ENCODE measurements around the gene SAP30BP.

Gene SAP30BP

GRCh38 chr17:75737133-75737962 is 70.2 kb downstream of the SAP30BP start:
- DNase-seq (ENCODE audit: low read depth in 1 of 2, low spot score in 1 of 2) = no peak

GRCh38 chr17:75738218-75738802 is 71.2 kb downstream of the SAP30BP start:
- DNase-seq (ENCODE audit: low read depth in 1 of 2, low spot score in 1 of 2) = no peak

- DNase-seq (ENCODE audit: low read depth in 1 of 2, low spot score in 1 of 2) = no peak
Observed at GRCh38 chr17:75739174-75739573, 72.0 kb downstream of the SAP30BP start.

DNA sequence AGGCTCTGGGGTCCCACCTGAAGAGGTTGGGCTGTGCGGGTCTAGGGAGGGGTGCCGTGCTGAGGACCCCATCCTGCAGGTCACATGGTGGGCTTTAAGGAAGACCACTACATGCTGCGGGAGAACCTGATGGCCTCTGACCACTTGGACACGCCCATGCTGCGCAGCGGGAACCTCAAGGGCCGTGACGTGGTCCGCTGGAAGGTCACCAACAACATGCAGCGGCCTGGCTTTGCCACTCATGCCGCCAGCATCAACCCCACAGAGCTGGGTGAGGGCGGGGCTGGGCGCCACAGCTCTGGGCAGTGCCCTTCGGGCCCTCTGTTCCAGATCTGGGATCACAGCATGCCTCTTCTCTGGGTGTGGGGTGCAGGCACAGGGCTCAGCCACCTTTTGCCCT is 72.7 kb downstream of the SAP30BP start:
- DNase-seq (ENCODE audit: low read depth in 1 of 2, low spot score in 1 of 2) = no peak

DNA sequence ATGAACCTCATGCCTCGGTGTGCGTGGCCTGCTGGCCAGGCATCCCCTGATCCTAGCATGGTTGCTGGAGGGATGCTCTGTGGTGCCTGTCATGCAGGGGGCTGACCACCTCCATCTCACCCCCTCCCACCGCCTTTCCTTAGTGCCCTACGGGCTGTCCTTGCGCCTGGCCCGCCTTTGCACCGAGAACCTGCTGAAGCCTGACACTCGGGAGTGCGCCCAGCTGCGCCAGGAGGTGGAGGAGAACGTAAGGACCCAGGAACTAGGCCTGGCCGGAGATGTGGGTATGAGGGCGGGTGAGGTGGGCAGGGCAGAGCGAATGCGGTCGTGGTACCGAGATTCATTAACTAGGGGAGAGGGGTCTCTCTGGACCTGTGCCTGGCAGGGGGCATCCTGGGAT is 73.1 kb downstream of the SAP30BP start:
- no peak for DNase-seq (ENCODE audit: low read depth in 1 of 2, low spot score in 1 of 2)

DNA sequence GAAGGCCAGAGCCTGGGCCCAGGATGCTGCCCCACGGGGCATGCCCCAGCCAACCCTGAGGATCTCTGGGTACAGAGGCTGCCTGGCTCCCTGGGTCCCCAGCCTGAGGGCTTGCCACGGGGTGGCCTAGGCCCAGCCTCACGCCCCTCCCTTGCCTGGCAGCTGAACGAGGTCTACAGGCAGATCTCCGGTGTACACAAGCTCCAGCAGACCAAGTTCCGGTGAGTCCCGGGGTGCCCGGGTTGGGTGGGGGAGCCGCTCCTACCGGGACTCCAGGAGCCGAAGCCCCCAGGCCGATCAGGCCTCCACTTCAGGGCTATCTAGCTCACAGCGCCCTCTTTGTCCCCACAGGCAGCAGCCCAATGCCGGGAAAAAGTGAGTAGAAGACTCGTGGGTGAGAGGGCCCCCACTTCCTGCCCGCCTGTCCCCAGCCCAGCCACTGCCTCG is 73.5 kb downstream of the SAP30BP start:
- DNase-seq (ENCODE audit: low read depth in 1 of 2, low spot score in 1 of 2) = no peak

DNA sequence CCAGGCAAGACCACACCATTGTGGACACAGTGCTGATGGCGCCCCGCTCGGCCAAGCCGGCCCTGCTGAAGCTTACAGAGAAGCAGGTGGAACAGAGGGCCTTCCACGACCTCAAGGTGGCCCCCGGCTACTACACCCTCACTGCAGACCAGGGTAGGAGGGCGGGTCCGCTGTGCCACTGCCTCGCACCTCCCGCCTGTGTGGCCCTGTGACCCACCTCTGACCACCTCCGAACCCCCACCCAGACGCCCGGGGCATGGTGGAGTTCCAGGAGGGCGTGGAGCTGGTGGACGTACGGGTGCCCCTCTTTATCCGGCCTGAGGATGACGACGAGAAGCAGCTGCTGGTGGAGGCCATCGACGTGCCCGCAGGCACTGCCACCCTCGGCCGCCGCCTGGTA is 75.2 kb downstream of the SAP30BP start:
- no peak for DNase-seq (ENCODE audit: low read depth in 1 of 2, low spot score in 1 of 2)

DNA sequence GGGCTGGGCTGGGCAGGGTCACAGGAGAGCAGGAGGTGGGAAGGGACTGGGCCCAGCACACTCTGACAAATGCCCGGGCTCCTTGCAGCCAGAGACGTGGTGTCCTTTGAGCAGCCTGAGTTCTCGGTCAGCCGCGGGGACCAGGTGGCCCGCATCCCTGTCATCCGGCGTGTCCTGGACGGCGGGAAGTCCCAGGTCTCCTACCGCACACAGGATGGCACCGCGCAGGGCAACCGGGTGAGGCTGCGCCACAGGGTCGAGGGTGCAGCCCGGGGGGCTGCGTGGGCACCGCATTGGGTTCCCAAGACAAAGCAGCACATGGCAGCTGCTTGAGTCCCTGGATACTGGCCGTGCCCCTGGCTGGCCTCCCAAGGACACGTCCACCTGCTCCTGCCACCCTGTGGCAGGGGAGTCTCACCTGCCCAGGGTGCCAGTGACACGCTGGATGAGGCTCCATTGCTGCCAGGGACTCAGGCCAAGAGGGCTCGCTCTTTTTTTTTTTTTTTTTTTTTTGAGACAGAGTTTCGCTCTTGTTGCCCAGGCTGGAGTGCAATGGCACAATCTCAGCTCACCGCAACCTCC is 76.6 kb downstream of the SAP30BP start:
- DNase-seq (ENCODE audit: low read depth in 1 of 2, low spot score in 1 of 2) = no peak

DNA sequence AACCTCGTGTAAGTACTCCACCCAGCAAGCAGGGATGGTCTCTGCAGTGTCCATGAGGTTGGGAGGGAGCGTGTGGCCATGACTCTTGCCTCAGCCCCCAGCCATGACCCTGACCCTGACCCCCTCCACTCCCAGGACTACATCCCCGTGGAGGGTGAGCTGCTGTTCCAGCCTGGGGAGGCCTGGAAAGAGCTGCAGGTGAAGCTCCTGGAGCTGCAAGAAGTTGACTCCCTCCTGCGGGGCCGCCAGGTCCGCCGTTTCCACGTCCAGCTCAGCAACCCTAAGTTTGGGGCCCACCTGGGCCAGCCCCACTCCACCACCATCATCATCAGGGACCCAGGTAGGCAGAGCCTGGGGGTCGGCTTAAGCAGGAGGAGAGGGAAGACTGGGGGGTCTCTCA is 81.6 kb downstream of the SAP30BP start:
- DNase-seq (ENCODE audit: low read depth in 1 of 2, low spot score in 1 of 2) = no peak

GRCh38 chr17:75749545-75750389 is 82.6 kb downstream of the SAP30BP start:
- DNase-seq (ENCODE audit: low read depth in 1 of 2, low spot score in 1 of 2) = peak; percentile 83 to 88

GRCh38 chr17:75750661-75751423 is 83.7 kb downstream of the SAP30BP start:
- no peak for DNase-seq (ENCODE audit: low read depth in 1 of 2, low spot score in 1 of 2)

DNA sequence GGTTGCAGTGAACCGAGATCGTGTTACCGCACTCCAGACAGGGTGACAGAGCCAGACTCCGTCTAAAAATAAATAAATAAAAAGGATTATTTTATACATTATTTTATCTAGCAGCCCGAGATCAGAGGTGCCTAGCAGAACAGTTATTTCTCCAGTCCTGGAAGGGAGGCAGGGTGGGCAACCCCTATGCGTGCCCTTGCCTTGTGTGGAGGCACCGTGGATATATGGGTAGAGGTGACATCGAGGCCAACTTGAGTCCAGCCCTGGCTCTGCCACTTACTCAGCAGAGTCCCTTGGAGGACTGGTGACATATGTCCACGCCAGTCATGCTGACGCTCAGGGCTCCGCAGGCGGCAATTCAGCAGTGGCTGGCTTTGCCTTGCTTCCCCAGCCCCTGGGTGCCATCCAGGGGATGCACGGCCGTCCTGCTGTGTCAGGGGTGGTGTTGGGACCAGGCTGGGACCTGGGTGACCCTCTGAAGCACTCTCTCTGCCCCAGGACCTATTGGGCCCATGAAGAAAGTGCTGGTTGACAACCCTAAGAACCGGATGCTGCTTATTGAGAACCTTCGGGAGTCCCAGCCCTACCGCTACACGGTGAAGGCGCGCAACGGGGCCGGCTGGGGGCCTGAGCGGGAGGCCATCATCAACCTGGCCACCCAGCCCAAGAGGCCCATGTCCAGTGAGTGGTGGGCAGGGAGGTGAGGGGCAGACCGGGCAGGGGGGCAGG is 84.7 kb downstream of the SAP30BP start:
- DNase-seq (ENCODE audit: low read depth in 1 of 2, low spot score in 1 of 2) = no peak

DNA sequence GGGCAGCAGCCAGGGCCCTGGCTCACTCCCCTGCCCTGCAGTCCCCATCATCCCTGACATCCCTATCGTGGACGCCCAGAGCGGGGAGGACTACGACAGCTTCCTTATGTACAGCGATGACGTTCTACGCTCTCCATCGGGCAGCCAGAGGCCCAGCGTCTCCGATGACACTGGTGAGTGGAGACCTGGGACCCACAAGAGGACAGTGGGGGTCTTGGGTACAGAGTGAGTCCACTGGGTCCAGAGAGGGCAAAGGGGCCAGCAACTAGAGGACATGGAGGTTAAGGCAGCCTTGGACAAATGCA is 85.2 kb downstream of the SAP30BP start:
- no peak for DNase-seq (ENCODE audit: low read depth in 1 of 2, low spot score in 1 of 2)

DNA sequence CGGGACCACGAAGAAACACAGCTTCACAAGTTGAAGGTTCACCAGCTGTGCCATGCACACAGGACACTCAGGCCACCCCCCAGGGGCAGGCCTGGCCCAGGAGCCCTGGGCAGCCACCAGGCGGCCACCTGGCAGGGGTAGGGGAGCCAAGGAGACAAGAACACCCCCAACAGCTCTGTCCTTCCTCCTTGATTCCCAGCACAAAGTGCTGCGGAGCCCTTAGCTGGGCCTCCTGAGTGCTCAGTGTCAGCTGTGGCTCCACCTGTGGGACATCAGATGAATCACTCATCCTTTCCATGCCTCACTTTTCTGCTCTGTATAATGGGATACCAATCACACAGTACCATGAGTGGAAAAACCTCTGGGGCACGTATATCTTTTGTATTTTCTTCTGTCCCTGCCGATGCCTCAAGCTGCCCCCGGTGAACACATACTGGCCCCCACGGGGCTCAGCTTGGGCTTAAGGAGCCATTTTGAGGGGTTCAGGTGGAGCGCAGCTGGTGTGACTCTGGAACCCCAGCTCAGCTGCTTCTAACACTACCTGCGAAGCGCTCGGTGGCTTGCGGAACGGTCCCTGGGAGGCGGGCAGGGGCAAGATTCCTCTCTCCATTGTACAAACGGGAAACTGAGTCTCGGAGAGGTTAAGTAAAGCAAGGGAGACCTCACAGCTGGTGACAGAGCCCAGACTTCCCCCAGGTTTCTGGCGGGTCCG is 85.8 kb downstream of the SAP30BP start:
- no peak for DNase-seq (ENCODE audit: low read depth in 1 of 2, low spot score in 1 of 2)

GRCh38 chr17:75753514-75754377 is 86.6 kb downstream of the SAP30BP start:
- DNase-seq (ENCODE audit: low read depth in 1 of 2, low spot score in 1 of 2) = peak; percentile 50 to 52

DNA sequence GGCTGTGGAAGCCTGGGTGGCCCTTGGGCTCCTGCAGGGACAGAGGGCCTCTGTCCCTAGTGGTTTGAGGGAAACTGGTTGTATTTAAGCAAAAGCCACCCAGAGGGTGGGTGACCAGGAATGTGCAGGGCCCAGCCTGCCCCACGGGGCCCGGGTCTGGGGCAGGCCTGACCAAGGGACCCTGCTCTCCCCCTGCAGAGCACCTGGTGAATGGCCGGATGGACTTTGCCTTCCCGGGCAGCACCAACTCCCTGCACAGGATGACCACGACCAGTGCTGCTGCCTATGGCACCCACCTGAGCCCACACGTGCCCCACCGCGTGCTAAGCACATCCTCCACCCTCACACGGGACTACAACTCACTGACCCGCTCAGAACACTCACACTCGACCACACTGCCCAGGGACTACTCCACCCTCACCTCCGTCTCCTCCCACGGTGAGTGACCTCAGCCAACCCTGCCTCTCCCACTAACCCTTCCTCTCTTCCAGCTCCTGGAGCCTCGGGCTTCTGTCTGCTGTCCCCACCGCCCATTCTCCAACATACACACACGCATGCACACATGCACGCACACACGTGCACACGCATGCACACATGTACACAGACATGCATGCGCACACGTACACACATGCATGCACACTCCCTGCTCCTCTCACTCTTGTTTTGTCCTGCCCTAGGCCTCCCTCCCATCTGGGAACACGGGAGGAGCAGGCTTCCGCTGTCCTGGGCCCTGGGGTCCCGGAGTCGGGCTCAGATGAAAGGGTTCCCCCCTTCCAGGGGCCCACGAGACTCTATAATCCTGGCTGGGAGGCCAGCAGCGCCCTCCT is 87.5 kb downstream of the SAP30BP start:
- no peak for DNase-seq (ENCODE audit: low read depth in 1 of 2, low spot score in 1 of 2)

GRCh38 chr17:75755205-75755901 is 88.2 kb downstream of the SAP30BP start:
- DNase-seq (ENCODE audit: low read depth in 1 of 2, low spot score in 1 of 2) = no peak
